C4-2B (cell line): Measurements from ENCODE around the gene SKAP2.

Experiments used
- CTCF ChIP-seq: fragments of 450-650 bp; conservative IDR thresholded peaks from 2 replicates; pipeline ENCODE4 v1.5.1; 2017; ENCODE audit warnings: mild to moderate bottlenecking
- ZFX ChIP-seq: fragments of 450-650 bp; IDR thresholded peaks from 2 replicates; pipeline ENCODE4 v1.6.1; 2017

- no peak for TF ChIP-seq CTCF
- TF ChIP-seq ZFX = no peak
These were observed 169.7 kb downstream of the SKAP2 start for GRCh38 chr7:26694713-26695112.
